Measurements from ENCODE around the gene GLIS2.

Gene GLIS2

GRCh38 chr16:4327386-4328045 is 11.6 kb downstream of the GLIS2 start:
- DNase-seq (ENCODE audit: insufficient read length, low spot score) (no peak), FAIRE-seq (no peak)
- TF ChIP-seq CTCF (IDR thresholded peaks at IDR 0.05; ENCODE audit: insufficient read depth, missing control alignments) = no peak

GRCh38 chr16:4328046-4328781 is 12.3 kb downstream of the GLIS2 start:
- no peak for FAIRE-seq
- no peak for TF ChIP-seq CTCF (IDR thresholded peaks at IDR 0.05; ENCODE audit: insufficient read depth, missing control alignments)
- no peak for DNase-seq (ENCODE audit: insufficient read length, low spot score)

GRCh38 chr16:4328782-4329775 is 13.2 kb downstream of the GLIS2 start:
- FAIRE-seq (no peak), DNase-seq (ENCODE audit: insufficient read length, low spot score) (no peak)
- no peak for TF ChIP-seq CTCF (IDR thresholded peaks at IDR 0.05; ENCODE audit: insufficient read depth, missing control alignments)

- TF ChIP-seq CTCF (IDR thresholded peaks at IDR 0.05; ENCODE audit: insufficient read depth, missing control alignments) = peak; percentile 63
- DNase-seq (ENCODE audit: insufficient read length, low spot score) (peak; percentile 94), FAIRE-seq (no peak)
Measured at GRCh38 chr16:4330277-4330874, 14.5 kb downstream of the GLIS2 start.

- no peak for FAIRE-seq
Measured at GRCh38 chr16:4332083-4332482, 16.2 kb downstream of the GLIS2 start.

More at GRCh38 chr16:4332083-4332482, 16.2 kb downstream of the GLIS2 start:
- DNase-seq (ENCODE audit: insufficient read length, low spot score) = no peak
- TF ChIP-seq CTCF (IDR thresholded peaks at IDR 0.05; ENCODE audit: insufficient read depth, missing control alignments) = no peak
